B cell (primary cell): ENCODE results near the gene CCL22. TPM values are rescaled to one million over a fixed set of nuclear protein-coding genes. Genes with fewer than 3 reads are reported as not detected.

Experiments used
- ATAC-seq: fragments of 200-7000 bp; cut with Tn5 transposase; one replicate; pipeline ENCODE4 v1.10.0; 2021; ENCODE audit warnings: low read depth, mild to moderate bottlenecking, moderate number of reproducible peaks, moderate library complexity
- CTCF ChIA-PET: fragments of 350-600 bp; sonication (Branson Sonifier 250); formaldehyde crosslinking; loops from one replicate; lab custom pipeline; 2021; ENCODE audit warnings: antibody characterized with exemption, inconsistent platforms; lab: Charles Lee
- POLR2A ChIA-PET: fragments of 350-600 bp; sonication (Branson Sonifier 250); formaldehyde crosslinking; loops from one replicate; lab custom pipeline; 2021; ENCODE audit warnings: antibody characterized with exemption; lab: Charles Lee
- DNase-seq: peaks from one replicate; pipeline ENCODE4 v3.0.0; 2013
- H2AFZ ChIP-seq: 2 replicates; pipeline ENCODE4 v1.6.1; 2012; ENCODE audit warnings: mild to moderate bottlenecking, low read depth, low read length; ENCODE audit not compliant: insufficient read depth, poor library complexity, severe bottlenecking
- H3K27ac ChIP-seq, 2 donors: 1 replicate in 1 of 2; 2 replicates in 1 of 2; pipeline ENCODE4 v1.5.1; 2012 to 2013; ENCODE audit warnings: low read length in 2 of 2, mild to moderate bottlenecking in 2 of 2, moderate library complexity in 1 of 2
- H3K27me3 ChIP-seq, 4 experiments: fragments of 200-600 bp in 1 of 4; sonication (generic) in 1 of 4; replicated peaks in 1 of 4; 1 replicate in 2 of 4; 2 replicates in 2 of 4; pipeline versions ENCODE4 v1.6.1 to v1.7.0; 2013 to 2016; ENCODE audit warnings: low read length in 3 of 4, mild to moderate bottlenecking in 2 of 4, mixed read lengths in 1 of 4, moderate library complexity in 1 of 4; ENCODE audit not compliant: insufficient read depth in 4 of 4, control insufficient read depth in 3 of 4; ENCODE audit errors: control extremely low read depth in 1 of 4
- H3K36me3 ChIP-seq, 2 experiments: replicated peaks in 1 of 2; 1 replicate in 1 of 2; 2 replicates in 1 of 2; pipeline versions ENCODE4 v1.6.1 to v1.7.1; 2013; ENCODE audit warnings: low read length in 1 of 2; ENCODE audit not compliant: insufficient read depth in 2 of 2, control insufficient read depth in 1 of 2; ENCODE audit errors: control extremely low read depth in 1 of 2, extremely low read depth in 1 of 2
- H3K4me1 ChIP-seq, 2 donors: fragments of 200-600 bp in 1 of 2; sonication (generic) in 1 of 2; 1 replicate in 1 of 2; 2 replicates in 1 of 2; pipeline versions ENCODE4 v1.5.1 to v1.6.1; 2013 to 2017; ENCODE audit warnings: low read length in 2 of 2; ENCODE audit not compliant: control insufficient read depth in 2 of 2, insufficient read depth in 2 of 2
- H3K4me2 ChIP-seq: replicated peaks from 2 replicates; pipeline ENCODE3; 2012; ENCODE audit warnings: mild to moderate bottlenecking, low read depth, low read length; ENCODE audit not compliant: poor library complexity, severe bottlenecking
- H3K4me3 ChIP-seq, 5 experiments: fragments of 200-600 bp in 1 of 5; sonication (generic) in 1 of 5; 1 replicate in 3 of 5; 2 replicates in 2 of 5; pipeline versions ENCODE4 v1.5.1 to v1.7.0; 2011 to 2016; ENCODE audit warnings: low read length in 4 of 5, mild to moderate bottlenecking in 4 of 5, low read depth in 2 of 5, control low read depth in 1 of 5, moderate library complexity in 1 of 5; ENCODE audit not compliant: insufficient read depth in 1 of 5; ENCODE audit errors: control extremely low read depth in 1 of 5, extremely low read depth in 1 of 5
- H3K79me2 ChIP-seq: fragments of 200-600 bp; sonication (generic); one replicate; pipeline ENCODE4 v1.6.0; 2016; ENCODE audit warnings: low read length; ENCODE audit not compliant: control insufficient read depth, insufficient read depth
- H3K9ac ChIP-seq: fragments of 200-600 bp; sonication (generic); 2 replicates; pipeline ENCODE4 v1.6.1; 2017; ENCODE audit warnings: mild to moderate bottlenecking, low read length, moderate library complexity
- H3K9me3 ChIP-seq, 3 donors: one replicate each; pipeline versions ENCODE4 v1.6.1 to v1.7.1; 2013; ENCODE audit warnings: low read length in 2 of 3; ENCODE audit not compliant: control insufficient read depth in 2 of 3, insufficient read depth in 1 of 3; ENCODE audit errors: control extremely low read depth in 1 of 3
- H4K20me1 ChIP-seq: 2 replicates; pipeline ENCODE4 v1.6.0; 2012; ENCODE audit warnings: mild to moderate bottlenecking, low read length; ENCODE audit not compliant: insufficient read depth, control insufficient read depth, poor library complexity, severe bottlenecking
- H3K27ac Mint-ChIP-seq: one replicate; pipeline ENCODE4 v1.8.0; 2021; ENCODE audit warnings: mixed read lengths
- H3K27me3 Mint-ChIP-seq: one replicate; pipeline ENCODE4 v1.8.0; 2021; ENCODE audit warnings: mixed read lengths
- H3K4me1 Mint-ChIP-seq: one replicate; pipeline ENCODE4 v1.8.0; 2021; ENCODE audit warnings: mixed read lengths
- H3K4me3 Mint-ChIP-seq: one replicate; pipeline ENCODE4 v1.8.0; 2021; ENCODE audit warnings: mixed read lengths
- H3K9me3 Mint-ChIP-seq: one replicate; pipeline ENCODE4 v1.8.0; 2022; ENCODE audit warnings: mixed read lengths; ENCODE audit not compliant: insufficient read depth
- CTCF ChIP-seq: fragments of 200-600 bp; IDR thresholded peaks from one replicate; pipeline ENCODE4 v1.8.0; 2022; ENCODE audit warnings: antibody characterized with exemption, mild to moderate bottlenecking
- EZH2 ChIP-seq: IDR thresholded peaks from 2 replicates; pipeline ENCODE4 v1.6.1; 2012; ENCODE audit warnings: borderline replicate concordance, low read depth, mild to moderate bottlenecking, moderate library complexity, low read length; ENCODE audit not compliant: insufficient read depth, poor library complexity, severe bottlenecking
- WGBS: methylation state at CpG from one replicate; pipeline ENCODE4 v1.1.5; 2013; ENCODE audit warnings: missing lambda C conversion rate; ENCODE audit not compliant: insufficient coverage; 5-methylcytosine and 5-hydroxymethylcytosine counted together
- intact Hi-C: fragments of 100-400 bp; cut with micrococcal nuclease; formaldehyde crosslinking; loops from one replicate; pipeline ENCODE4 v1.10.0; 2022
- polyA plus RNA-seq: library from polyadenylated mRNA; depleted of rRNA; stranded (reverse); fragments of >200 nt; gene quantifications from 2 replicates; pipeline ENCODE4 v1.2.3, GENCODE V29; 2012
- total RNA-seq, 2 donors: library from RNA; stranded (reverse); fragments of 120-200 nt in 1 of 2; gene quantifications; 1 replicate in 1 of 2; 2 replicates in 1 of 2; pipeline versions ENCODE4 v1.2.3 to v1.2.4, GENCODE V29; 2013 to 2022

The CCL22 gene
- total and polyA plus RNA-seq, 2 donors (not counting 1 experiment from before 2014, with no cell fraction given), result 0.04 to 91.5 TPM

DNA sequence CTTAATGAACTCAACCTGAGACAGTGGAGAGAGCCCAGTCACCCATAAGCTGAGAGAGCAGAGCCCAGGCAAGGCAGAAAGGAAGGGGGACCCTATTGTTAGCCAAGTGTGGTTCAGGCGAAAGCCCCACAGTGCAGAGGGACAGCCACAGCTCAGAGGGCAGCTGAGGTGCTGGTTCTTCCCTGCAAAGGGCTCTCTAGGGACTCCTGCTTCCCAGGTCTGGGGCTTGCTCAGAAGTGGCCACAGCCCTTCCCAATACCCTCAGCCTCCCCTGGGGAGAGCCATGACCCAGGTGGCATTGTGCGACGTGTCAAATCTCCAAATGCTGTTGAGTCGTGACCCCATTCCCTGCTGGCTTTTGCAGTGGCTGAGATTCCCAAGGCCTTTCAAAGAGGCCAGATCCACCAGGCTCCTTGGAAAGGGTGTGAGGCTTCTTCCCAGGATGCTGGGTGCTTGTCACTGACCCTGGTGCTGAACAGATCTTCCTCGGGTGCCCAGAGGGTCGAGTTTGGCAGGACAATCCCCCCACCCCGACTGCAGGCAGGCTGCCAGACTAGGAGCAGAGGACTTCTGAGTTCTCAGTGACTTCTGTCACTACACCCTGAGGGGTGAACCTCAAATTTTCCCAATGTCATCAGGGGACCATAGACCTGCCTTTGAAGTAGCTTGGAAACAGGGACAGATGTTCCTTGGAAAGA is 43.5 kb downstream of the CCL22 start:
- Histone ChIP-seq H3K9ac (no peak overlapping the region), H3K9me3 (no peaks in the 10 kb centered on the region), H4K20me1 (no peaks in the 10 kb centered on the region), H3K4me3 (no peak overlapping the region), H3K27ac (no peak overlapping the region), H3K4me2 (no peak overlapping the region), H2AFZ (no peak overlapping the region), H3K79me2 (no peaks in the 10 kb centered on the region), H3K4me1 (peaks cover 19 to 21% of the 10 kb centered on the region in 2 donors), H3K27me3 (no peaks in the 10 kb centered on the region), H3K36me3 (no peaks in the 10 kb centered on the region)
- ATAC-seq (no peak), DNase-seq (no peak)
- no peaks in the 10 kb centered on the region for H3K9me3 Mint-ChIP-seq
- no peak overlapping the region for H3K27ac Mint-ChIP-seq
- WGBS, result 76% methylated on average over 7 of the region's 7 CpGs
- TF ChIP-seq CTCF (no peak), EZH2 (no peak)
- POLR2A ChIA-PET, result interaction anchor here (0.6 kb wide), 1 partner anchor 914 kb away, joined by 5 read pairs; no protein-coding TSS in a partner anchor
- CTCF ChIA-PET, result interaction anchor here (6.9 kb wide), 1 partner anchor 16 kb away, joined by 31 read pairs; no protein-coding TSS in a partner anchor
- H3K4me3 Mint-ChIP-seq, result no peak overlapping the region
- H3K27me3 Mint-ChIP-seq, result no peaks in the 10 kb centered on the region
- intact Hi-C loops, result no loop called here
- H3K4me1 Mint-ChIP-seq, result peaks cover 30% of the 10 kb centered on the region
